HG03457 (cell line): ENCODE data around the gene NSUN7.

Experiments
- ATAC-seq: cut with Tn5 transposase; IDR thresholded peaks from one replicate; pipeline ENCODE4 v1.9.1; 2021; ENCODE audit warnings: moderate number of reproducible peaks; ENCODE audit not compliant: unreplicated experiment

The NSUN7 gene

DNA sequence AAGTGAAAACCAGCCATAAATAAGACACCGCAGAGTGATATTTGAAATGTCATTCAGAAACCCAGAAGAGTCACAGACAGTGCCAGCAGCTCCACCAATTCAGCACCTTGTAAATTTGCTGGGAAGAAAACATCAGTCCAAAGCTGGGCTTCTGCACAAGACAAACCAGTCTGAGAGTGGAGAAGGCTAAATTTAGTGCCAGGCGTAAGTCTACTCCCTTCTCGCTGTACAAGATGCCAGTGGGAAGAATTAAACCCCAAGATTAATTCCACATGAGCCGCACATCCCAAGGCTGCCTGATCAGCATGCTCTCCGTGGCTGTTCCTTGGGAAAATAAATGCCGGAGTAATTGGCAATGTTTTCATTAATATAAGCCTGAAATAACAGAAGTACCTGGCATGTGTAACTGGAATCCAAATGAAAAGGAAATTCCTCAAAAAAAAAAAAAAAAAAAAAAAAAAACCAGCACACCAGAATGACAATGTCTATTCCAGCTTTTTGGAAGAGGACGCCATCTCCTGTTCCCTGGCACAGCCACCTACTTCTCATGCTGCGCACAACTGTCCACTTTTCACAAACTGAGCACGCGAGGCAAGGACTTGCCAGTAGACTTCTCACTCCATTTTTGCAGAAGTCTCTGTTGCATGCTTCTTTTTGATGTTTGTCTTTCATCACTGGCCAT, 95.5 kb downstream of the NSUN7 start:
- ATAC-seq: no peak

- no peak for ATAC-seq
Measured at GRCh38 chr4:40846532-40846931, 96.8 kb downstream of the NSUN7 start.

DNA sequence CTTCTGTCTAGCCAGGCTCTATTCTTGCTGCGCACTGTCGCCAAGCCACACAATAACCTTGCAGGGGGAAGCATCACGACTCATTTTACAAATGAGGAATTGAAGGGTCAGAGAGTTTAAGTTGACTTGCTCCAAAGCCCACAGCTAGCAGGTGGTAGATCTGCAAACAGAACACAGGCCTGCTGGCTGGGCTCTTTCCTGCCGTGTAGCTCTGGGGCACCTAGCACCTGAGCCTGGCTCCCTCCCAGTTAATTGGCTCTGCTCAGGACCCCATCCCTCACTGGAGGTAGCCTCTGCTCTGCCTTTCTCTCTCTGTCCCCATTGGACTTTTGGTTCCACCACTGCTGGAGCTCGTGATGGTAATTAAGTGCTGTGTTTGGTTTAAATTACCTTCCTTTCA, 98.5 kb downstream of the NSUN7 start:
- no peak for ATAC-seq

DNA sequence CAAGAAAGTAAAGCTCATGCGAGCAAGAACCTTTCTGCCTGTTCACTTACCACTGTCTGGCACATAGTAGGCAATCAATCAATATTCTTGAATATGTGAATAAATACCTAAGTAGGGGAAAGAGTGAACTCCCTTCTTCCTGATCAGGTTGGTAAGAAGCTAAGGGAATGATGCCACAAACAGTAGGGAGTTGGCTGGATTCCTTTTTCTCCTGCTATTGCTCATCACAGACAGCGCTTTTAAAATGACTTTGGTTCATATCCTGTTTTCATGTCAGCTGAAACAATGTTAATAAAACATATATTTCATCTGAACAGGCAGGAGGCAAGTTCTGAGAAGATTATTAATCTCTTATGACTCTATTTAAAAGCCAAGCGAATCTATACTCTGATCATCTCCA, 99.2 kb downstream of the NSUN7 start:
- no peak for ATAC-seq

- no peak for ATAC-seq
Measured at GRCh38 chr4:40850496-40850895, 100.7 kb downstream of the NSUN7 start.

GRCh38 chr4:40856277-40856839, 106.6 kb downstream of the NSUN7 start:
- ATAC-seq: no peak

GRCh38 chr4:40856840-40857362, 107.1 kb downstream of the NSUN7 start:
- ATAC-seq: peak; percentile 66

- no peak for ATAC-seq
Measured at GRCh38 chr4:40857956-40858355, 108.2 kb downstream of the NSUN7 start.

GRCh38 chr4:40858962-40859361, 109.2 kb downstream of the NSUN7 start:
- ATAC-seq: no peak
